ENCODE data around the gene TLN1.

DNA sequence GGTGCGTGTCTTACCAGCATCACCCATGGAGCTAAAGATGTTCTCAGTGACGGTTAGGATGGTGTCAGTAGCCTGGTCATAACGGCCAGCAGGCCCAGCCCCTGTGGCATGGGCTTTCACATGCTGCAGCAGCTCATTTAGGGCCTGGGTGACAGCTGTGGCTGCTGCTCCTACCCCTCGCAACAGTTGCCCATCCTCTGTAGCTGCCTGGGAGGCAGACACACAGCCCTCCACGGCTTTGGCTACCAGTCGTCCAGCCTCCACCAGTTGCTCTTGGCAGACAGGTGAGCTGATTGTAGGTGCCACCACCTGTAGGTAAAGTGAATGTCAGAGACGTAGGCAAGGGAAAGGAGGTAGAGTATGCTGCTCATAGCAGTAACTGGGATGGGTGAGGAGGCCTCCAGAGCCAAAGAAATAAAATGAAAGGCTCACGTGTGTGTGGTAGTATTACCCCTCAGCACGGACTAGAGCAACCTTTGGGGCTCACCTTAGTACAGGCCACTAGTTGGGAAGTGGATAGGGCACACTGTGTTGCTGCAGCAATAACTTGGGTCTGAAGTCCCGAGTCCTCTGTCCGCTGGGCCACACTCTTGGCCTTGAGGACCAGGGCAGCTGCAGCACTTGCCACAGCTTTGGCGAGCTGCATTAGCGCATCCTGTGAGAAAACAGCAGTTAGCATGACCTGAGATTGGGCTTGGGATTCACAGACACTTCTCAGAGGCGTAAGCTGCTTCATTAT, 14.7 kb downstream of the TLN1 start:
- TF ChIP-seq, protein P1, sequence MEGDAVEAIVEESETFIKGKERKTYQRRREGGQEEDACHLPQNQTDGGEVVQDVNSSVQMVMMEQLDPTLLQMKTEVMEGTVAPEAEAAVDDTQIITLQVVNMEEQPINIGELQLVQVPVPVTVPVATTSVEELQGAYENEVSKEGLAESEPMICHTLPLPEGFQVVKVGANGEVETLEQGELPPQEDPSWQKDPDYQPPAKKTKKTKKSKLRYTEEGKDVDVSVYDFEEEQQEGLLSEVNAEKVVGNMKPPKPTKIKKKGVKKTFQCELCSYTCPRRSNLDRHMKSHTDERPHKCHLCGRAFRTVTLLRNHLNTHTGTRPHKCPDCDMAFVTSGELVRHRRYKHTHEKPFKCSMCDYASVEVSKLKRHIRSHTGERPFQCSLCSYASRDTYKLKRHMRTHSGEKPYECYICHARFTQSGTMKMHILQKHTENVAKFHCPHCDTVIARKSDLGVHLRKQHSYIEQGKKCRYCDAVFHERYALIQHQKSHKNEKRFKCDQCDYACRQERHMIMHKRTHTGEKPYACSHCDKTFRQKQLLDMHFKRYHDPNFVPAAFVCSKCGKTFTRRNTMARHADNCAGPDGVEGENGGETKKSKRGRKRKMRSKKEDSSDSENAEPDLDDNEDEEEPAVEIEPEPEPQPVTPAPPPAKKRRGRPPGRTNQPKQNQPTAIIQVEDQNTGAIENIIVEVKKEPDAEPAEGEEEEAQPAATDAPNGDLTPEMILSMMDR (IDR thresholded peaks at IDR 0.05; ENCODE audit: low read length): no peak
- TF ChIP-seq EZH2 (IDR thresholded peaks at IDR 0.05; ENCODE audit: borderline replicate concordance, low read length): no peak

All from OCI-LY1 (cell line).